ENCODE data around the gene GUCY1A2.

- no peak for TF ChIP-seq CTCF (conservative IDR thresholded peaks at IDR 0.05; ENCODE audit: low read depth, low read length)
- no peak for TF ChIP-seq EZH2 (IDR thresholded peaks at IDR 0.05; ENCODE audit: low read length, unreplicated experiment)
Measured at GRCh38 chr11:106706355-106706754, 311.9 kb downstream of the GUCY1A2 start.
